NCI-H226 (cell line): ENCODE data around the gene KRT35.

ENCODE experiments used
- DNase-seq: peaks from one replicate; pipeline ENCODE4 v3.0.0-alpha.2; 2015

KRT35 gene

DNA sequence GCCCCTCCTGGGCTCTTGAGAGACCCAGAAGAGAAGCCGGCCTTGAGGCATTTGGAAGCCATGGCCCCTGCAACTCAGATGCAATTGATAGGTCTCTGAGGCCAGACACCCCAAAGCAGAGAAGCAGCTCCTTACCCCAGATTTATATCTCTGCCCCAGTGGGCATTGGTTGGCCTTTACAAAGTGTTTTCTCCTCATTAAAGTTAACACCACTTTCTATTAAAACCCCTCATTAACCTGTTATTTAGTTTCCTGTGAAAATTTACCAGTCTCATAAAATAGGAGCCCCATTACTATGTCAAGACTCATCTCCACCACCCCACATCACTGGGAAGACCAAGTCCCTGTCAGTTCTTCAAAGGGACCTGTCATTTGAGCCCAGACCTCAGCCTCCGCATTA, at the start of gene KRT35:
KRT35 (minus strand) TSS at position 116 of the 400 bp plus-strand sequence; CDS start at position 62, 54 bp downstream.
- no peak for DNase-seq

DNA sequence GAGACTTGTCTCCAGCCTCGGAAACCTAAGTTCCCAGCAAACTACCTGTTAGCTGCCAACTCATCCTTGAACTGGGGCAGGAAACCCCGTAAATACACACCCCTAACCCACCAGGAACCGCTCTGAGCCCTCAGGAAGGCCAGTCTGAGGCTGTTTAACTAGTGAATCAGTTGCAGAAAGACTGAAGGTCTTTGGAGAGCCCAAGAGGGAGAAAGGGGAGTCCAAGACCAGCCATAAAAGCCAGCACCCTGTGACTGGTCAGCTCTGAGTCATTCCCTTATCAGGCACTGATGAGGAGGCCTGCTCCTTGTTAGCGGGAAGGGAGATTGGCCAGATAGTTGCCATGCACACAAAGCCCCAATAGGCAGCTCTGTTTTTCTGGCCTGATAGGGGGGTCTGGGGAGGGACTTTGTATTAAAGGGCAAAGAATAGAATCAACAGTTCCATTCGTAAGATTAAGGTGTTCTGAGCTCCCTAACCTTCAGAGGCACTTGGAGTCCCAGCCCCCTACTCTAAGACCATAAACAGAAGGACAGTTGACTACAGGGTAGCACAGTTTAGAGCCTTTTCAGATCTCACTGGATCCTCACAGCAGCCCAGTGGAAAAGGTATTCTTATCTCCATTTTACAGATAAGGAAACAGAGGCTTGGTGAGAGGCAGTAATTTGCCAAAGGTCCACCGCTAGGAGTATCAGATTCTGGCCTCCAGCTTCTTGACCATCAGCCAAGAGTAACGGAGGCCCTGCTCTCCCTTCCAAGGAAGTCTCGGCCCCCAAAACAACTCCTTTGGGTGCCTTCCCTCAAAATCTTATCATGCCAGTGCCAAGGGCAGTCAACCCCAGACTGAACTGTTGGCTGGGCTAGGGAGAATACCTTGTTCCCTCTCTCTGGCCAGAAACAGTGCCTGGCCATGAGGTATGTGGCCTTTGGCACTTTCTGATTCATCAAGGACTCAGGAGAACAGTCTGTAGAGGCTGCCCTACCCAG, 49.4 kb upstream of the KRT35 start:
- peak; percentile 100 for DNase-seq

DNA sequence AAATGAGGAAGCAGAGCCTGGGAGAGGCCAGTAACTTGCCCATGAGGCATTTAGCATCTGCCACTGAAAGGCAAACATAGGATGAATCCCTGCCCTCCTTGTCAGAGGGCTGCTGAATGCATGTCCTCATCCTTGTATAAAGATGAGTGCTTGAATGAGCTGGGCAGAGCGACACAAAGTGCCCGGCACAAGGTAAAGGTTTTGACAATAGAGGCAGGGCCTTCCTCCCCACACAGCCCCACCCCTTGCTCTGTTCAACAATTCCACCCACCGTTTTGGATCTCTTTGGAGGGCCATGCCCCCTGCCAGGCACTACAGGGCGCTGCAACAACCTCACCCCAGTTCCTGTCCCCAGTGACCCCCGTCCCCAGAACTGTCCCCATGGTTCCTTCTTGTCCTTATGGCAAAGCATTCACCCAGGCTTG, 48.6 kb upstream of the KRT35 start:
- DNase-seq, result no peak

DNA sequence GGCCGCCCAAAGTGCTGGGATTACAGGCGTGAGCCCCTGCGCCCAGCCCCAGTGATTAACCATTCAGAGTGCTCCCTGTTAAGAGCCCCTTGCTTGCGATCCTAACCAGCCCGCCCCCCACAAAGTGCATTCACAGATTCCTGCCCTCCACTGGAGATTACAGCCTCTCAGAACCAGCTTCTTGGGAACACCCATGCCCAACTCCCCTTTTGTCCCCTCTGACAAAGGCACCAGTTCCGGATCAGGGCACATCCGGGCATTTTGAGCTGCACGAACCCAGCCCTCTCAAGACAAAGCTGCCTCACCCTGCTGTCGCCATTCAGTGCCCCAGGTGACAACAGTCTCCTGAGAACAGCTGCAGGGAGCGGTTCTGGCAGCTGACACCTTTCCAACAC, 48.0 kb upstream of the KRT35 start:
- no peak for DNase-seq

DNA sequence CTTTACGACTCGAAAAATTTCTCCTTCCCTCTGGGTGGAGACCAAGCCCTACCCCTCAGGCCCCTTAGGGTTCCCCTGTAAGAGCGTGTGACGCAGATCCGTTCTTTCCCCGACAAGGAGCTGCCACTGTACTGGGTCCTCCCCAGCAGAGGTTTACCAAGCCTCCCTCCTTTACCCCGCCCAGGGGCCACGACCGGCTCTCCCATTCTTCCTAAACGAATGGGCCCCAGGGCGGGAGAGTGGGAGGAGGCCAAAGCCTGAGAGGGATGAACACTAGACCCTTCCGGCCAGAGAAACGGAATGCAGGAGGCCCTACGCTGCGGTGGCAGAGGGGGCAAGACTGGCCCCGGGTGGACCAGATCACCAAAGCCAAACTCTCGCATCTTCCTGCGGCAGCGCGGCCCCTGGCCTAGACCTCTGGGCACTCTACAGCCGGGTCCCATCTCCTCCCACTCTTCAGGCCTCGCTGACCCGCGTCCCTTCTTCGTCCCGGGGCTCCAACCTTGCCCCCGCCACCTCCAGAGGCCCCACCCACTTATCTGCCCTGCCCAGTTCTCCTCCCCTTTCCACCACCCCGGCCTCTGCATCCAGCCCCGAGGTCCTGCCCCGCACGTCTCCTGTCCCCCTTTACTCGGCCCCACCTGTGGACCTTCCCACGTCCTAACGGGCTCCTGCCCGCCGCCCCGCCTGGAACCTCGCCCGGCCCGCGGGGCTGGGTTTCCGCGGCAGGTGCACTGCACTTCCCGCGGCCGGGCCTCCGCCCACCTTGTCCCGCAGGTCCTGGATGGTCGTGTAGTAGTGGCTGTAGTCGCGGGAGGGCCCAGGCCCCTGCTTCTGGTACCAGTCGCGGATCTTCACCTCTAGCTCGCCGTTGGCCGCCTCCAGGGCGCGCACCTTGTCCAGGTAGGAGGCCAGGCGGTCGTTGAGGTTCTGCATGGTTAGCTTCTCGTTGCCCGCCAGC, 46.4 kb upstream of the KRT35 start:
- peak; percentile 50 for DNase-seq

DNA sequence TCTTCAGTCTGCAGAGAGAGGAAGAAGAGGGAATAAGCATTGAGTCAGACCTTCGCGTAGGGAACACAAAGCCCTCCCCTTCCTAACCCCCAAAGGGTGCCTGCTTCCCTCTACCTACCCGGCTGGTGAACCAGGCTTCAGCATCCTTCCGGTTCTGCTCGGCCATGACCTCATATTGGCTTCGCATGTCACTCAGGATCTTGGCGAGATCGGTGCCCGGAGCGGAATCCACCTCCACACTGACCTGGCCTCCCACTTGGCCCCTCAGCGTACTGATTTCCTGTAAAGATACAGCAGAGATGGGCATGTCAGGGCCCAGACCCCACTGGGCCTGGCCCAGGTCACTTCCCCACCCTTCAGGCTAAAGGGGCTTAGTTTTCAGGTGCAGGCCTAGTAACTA, 43.3 kb upstream of the KRT35 start:
- peak; percentile 55 for DNase-seq

DNA sequence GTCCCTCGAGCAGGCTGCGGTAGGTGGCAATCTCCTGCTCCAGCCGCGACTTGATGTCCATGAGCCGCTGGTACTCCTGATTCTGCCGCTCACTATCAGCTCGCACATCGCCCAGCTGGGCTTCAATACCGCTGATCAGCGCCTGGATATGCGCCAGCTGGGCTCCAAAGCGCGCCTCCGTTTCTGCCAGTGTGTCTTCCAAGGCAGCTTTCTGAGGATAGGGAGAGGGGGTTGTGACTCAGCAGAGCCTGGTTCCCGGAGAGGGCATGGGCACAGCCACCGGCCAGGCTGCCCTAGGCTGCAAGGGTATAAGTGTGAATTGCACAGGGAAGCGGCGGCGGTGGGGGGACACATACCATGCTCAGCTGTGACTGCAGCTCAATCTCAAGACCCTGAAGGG, 42.8 kb upstream of the KRT35 start:
- peak; percentile 30 for DNase-seq

DNA sequence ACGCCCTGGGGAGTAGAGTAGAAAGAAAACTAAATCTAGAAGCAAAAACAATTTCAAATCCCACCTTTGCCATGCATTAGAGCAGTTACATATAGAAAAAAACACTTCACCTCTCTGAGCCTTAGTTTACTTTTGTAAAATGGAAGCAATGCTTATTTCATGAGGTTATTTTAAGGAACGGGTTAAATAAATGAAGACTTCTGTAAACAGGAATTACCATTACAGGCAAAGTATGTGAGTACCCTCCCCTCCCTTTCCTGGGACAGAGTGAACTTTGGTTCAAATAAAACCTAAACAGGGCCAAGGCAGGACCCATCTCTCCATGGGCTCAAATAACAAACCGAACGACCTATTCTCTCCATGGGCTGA, 42.3 kb upstream of the KRT35 start:
- DNase-seq, result no peak

DNA sequence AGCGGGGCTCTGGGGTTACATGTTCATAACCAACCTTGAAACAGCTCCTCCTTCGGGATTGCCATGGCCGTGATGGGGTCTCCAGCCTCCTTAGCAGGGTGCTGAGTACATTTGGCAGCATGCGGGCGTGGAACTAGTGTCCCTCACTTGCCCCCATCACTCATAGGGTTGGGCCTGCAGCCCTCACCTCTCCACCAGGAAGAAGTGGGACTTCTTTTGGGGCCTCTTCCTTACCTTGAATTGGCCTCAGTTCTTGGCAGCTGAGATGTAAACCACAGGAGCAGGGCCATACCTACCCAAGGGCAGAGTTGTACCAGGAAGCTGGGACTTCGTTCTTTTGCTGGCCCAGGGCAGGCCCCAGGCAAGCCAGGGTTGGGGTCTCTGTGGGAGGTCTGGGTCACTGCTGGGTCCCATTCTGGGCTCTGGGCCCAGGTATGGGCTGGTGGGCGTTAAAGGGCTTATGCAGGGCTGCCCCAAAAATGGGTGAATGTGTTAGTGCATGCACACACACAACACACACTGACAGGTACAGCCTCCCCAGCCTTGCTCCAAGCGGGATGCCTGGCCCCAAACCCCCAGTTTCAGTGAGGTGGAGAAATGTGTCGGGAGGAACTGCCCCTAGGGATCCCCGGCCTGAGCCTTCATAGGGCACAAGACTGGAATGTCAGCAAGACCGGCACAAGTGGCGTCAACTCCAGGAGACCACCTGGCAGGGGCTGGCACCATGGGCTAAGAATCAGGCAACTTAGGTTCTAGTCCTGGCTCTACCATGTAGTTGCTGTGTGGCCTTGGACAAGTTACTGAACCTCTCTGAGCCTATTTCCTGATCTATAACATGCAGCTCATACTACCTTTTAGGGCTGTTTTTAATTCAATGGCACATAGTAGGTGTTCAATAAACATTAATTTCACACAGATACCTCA, 41.6 kb upstream of the KRT35 start:
- peak; percentile 70 for DNase-seq

DNA sequence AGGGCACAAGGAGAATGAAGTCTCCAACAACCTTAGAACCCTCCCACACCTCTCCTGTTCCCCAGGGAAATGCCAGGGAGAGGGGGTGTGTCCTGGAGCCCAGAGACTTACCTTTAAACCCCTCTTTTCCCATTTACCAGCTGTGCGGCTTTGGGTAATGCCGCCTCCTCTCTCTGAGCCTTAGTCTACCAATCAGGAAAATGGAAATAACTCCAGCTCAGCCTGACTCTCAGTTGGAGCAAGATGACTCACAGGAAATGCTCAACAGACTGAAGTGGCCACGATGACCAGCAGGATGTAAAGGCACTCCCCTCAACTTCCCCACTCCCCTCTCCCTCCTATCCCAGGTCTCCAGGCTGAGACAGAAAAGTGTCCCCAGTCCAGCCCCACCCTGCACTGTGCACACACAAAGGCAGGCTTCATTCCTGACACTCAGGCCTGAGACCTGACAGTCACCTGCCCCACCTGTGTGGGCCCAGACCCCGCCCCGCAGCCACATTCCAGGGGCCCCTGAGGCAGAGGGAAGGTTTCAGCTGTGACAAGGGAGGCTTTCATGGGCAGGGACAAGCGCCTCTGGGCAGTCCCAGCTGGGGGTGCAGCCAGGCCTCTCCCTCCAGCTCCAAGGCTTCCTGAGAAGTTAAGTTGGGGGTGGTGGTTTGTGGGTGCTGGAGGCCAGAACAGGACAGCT, 40.8 kb upstream of the KRT35 start:
- peak; percentile 93 for DNase-seq

DNA sequence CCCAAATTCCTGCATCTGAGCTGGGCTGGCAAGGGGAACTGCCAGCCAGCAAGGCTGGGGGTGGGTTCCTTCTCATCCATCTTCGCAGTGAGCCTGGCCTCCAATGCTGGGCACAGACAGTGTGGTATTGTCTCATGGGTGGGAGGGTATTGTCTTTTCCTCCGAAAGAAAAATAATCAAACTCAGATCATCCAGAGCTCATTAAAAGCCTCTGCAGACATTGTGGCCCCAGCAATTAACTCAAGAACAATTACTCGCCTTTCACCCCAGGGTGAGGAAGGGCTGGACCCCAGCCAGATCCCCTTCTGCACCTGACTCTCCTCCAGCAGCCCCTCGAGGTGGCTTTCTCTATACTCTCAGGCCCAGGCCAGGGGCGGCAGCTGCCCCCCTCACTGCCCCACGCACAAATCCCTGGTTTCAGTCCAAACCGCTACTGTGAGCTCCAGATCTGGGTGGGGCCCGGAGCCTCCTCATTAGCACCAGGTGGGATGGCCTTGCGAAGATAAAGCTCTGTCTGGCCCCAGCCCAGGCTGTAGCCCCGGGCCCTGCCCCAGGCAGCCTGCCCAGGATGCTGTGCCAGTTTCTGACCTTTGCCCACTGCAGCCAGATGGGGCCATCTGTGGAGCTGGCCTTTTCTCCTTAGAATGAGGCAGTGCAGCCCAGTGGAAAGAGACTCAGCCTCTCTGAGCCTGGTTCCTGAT, 40.0 kb upstream of the KRT35 start:
- DNase-seq, result peak; percentile 82

DNA sequence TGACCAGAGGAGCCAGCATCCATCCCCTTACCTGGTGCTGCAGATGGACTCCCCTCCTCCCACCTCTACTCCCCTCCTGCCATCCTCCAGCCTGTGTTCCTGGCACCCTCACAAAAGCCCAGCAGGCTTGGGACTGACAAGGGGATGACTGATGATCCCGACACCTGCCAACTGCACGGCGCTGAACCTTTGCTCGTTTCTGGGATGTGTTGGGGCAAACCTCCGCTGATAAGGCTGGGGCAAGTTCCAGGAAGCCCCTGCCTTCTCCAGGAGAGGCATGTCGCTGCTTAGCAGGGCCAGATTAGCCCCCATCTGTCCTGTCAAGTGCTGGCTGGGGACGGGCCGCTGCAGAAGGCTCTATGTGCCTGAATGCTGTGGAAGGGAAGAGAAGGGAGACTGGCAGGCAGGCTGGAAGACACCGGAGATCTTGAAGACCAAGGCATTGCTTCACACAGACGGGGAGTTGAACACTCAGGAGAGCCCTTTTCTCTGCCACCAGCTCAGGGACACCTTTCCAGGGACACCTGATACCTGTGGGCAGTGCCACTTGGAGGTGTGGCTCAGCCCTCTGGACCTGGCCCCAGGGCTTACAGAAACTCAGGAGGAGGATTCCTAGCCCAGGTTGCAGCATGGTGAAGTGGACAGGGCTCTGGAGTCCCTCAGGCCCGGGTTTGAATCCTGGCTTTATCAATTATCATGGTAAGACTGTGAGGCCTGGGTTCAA, 38.7 kb upstream of the KRT35 start:
- peak; percentile 83 for DNase-seq

DNA sequence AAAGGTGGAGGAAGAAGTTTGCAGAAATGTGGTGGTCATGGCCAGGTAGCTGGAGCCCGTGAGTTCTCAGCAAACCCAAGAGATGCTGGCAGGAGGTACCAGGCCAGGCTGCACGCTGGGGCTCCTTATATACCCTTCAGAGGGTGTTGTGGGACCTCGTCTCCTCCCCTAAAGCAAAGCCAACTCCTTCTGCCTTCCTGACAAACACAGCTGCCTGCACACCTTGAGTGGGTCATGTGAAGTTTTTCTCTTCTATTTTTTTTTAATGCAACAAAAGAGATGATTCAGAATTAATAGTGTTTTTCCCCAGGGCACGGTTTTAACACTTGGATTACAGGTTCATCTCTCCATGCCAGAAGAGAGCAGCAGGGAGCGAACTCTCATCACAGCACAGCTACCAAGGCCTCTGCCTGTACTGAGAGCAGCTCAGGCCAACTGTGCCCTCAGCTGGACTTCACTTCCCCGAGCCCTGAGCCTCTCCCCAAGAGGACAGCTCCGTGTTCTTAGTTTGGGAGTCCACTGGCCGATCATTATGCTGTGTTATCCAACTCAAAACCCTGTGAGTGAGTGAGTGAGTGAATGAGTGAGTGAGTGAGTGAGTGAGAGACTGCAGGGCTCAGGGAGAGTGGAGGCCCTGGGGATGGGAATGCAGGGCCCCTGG, 38.0 kb upstream of the KRT35 start, which contains the start of gene KRT15:
KRT15 (minus strand) TSS at position 102 of the 661 bp plus-strand sequence; CDS start at position 39, 63 bp downstream.
- peak; percentile 79 for DNase-seq

DNA sequence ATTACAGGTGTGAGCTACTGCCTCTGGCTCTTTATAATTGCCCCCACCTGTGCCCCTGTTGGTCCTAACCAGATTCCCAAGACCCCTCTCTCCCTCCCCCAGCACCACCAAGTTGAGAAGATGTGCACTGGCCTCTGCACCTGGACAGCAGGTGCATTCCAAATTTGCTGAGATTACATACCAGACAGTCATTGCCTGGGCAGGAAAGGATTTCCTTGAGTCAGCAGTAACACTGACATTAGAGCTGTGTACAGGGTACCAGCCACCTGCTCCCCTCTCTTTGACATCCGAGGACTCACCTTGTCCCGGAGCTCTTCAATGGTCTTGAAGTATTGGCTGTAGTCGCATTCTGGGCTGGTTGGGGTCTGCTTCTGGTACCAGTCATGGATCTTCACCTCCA, 37.1 kb upstream of the KRT35 start:
- DNase-seq, result no peak

DNA sequence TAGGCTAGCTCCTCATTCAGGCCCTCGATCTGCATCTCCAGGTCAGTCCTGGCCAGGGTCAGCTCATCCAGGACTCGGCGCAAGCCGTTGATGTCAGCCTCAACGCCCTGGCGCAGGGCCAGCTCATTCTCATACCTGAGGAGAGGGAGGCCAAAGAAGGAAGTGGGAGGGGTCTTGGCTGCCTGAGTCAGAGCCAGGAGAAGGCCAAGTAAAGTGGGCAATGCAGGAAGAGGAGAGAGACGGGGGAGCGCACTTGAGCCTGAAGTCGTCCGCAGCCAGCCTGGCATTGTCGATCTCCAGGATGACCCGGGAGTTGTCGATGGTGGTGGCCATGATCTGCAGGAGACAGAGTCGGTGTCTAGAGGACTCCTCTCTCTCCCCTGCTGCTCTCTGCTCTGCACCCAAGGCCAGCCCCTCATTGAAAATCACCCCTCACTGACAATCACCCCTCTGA, 35.9 kb upstream of the KRT35 start:
- no peak for DNase-seq

DNA sequence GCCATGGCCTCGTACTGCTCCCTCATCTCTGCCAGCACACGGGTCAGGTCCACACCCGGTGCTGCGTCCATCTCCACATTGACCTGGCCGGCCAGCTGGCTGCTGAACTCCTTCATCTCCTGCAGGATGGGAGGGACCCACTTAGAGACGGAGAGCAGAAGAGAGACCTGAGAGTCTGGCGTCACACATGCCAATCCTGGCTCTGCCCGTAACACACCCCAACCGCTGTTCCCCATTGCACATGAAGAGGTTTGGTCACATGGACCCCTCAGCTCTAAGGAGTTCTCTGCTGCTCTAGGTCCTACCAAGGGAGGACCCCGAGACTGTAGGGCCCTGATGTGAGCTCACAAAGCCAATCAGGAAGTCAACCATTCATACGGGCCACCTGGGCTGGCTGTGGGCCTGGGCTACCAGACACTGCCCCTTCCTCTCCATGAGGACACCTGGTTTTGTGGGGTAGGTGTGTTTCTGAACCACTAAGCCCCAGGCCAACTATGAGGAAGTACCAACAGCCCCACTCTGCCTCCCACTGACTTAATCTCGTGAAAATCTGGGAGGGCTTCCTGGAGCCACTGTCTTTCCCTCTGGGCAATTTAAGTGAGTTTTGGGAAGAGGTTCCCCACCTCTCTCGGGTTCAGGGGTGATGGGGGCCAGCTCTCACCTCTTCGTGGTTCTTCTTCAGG, 35.3 kb upstream of the KRT35 start:
- DNase-seq, result no peak

DNA sequence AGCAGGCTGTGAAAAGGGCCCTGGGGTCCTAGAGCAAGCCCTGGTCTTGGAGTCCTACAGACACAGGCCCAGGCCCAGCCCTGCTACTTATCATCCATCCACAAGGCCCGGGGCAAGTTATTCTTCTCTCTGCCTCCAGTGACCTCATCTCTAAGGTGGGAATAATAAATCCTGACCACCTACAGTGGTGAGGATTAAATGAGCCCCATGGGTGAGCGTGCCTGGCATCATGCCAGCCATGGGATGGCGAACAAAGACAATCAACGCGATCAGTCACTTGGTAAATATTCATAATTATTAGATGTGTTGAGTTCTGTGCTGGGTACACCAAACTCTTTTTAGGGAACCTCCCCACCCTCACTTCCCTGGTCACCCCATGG, 32.2 kb upstream of the KRT35 start:
- no peak for DNase-seq

DNA sequence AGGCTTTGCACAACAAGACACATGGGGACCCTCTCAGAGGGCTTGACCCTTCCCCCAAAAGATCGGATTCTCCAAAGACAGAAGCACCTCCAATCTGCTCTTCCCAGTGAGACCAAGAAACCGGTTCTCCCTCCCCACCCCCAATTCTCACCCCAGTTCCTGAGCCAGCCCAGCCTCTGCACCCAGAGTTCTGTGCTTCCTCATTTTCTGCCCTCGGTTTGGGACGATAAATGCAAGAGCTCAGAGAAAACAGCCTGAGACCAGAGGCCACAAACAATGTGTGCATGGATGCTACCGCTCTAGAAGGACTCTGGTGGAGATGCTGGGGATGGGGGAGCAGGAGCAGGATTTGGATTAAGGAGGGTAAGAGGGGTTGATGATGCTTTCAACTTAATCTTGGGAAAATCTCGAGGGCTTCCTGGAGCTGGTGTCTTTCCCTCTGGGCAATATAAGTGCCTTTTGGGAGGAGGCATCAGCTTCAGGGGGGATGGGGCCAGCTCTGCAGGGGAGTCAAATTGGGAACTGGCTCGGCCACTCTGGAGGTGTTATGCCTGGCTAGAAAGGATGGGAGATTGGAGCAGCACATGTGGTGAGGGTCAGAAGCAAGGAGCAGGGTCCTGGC, 31.7 kb upstream of the KRT35 start:
- DNase-seq, result no peak

DNA sequence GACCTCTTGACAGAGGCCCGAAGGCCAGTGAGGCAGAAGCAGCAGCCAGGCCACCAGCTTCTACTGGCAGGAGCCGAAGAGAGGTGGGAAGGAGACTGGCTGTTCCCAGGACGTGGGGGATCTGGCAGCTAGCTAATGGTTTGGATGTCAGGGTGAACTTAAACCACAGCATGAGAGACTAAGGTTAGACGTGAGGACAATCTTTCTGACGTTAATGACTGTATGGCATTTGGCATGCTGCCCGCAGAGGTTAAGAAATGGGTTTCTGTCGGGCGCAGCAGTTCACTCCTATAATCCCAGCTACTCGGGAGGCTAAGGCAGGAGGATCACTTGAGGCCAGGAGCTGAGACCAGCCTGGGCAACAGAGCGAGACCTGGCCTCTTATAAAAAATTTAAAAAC, 30.8 kb upstream of the KRT35 start:
- no peak for DNase-seq
